Measurements from ENCODE around the gene CTXND2. TPM values are rescaled to one million over a fixed set of nuclear protein-coding genes. Genes with fewer than 3 reads are reported as not detected.
"Not testable (repeated sequence)": the region's sequence is repeated elsewhere in the genome, so short reads cannot be mapped to it uniquely, and the experiment has no call there.

The CTXND2 gene
- total RNA-seq, 1 experiment from 2014 or later = not detected

GRCh38 chr1:150846473-150847146 is 40.3 kb upstream of the CTXND2 start:
- Histone ChIP-seq H3K4me3 (replicated peaks in 1 of 2; ENCODE audit: low read depth in 1 of 2, low read length in 2 of 2) (no peak overlapping the region), H3K9ac (ENCODE audit: low read length) (no peak overlapping the region), H3K9me3 (ENCODE audit: control insufficient read depth in 1 of 2, insufficient read depth in 1 of 2, low read depth in 1 of 2, low read length in 2 of 2) (no peaks in the 10 kb centered on the region), H3K27me3 (ENCODE audit: insufficient read depth, low read length) (no peaks in the 10 kb centered on the region), H3K9me2 (ENCODE audit: insufficient read depth) (no peaks in the 10 kb centered on the region), H4K20me1 (ENCODE audit: insufficient read depth) (no peaks in the 10 kb centered on the region), H3K79me2 (ENCODE audit: insufficient read depth, low read length) (no peaks in the 10 kb centered on the region), H2AFZ (ENCODE audit: low read depth, low read length, poor library complexity, severe bottlenecking) (no peak overlapping the region), H3K36me3 (ENCODE audit: control insufficient read depth in 1 of 2, insufficient read depth in 2 of 2, low read length in 2 of 2) (no peaks in the 10 kb centered on the region; a peak in 2 of 4 replicates), H3K4me1 (ENCODE audit: control insufficient read depth in 1 of 2, insufficient read depth in 2 of 2, low read length in 2 of 2) (no peaks in the 10 kb centered on the region), H3K27ac (ENCODE audit: low read depth, low read length) (no peak overlapping the region), H3K4me2 (ENCODE audit: low read length) (no peak overlapping the region)
- intact Hi-C loops (cut with micrococcal nuclease) = no loop called here
- RAD21 ChIA-PET (ENCODE audit: low non-redundant PET in 1 of 2, low total read pairs in 2 of 2, uncharacterized antibody in 2 of 2, unreplicated experiment in 2 of 2) = no interaction called here
- BruUV-seq (replicated peaks) = no TSS peak
- no peak for ATAC-seq
- DNase-seq (ENCODE audit: low read depth, low spot score) = no peak
- CTCF ChIA-PET = no interaction called here
- TF ChIP-seq REST (IDR thresholded peaks at IDR 0.05; ENCODE audit: low read depth) (no peak), POLR2AphosphoS5 (IDR thresholded peaks at IDR 0.05; ENCODE audit: low read depth, low read length) (no peak), CBX3 (IDR thresholded peaks at IDR 0.05; ENCODE audit: low read depth) (no peak), ELF1 (IDR thresholded peaks at IDR 0.05; ENCODE audit: borderline replicate concordance, low read depth) (no peak), ZFX (IDR thresholded peaks at IDR 0.05) (no peak), ZNF274 (IDR thresholded peaks at IDR 0.05; ENCODE audit: low read depth, low read length) (no peak), JUND (IDR thresholded peaks at IDR 0.05) (no peak), CTCF (IDR thresholded peaks at IDR 0.05 in 2 of 3, conservative IDR thresholded peaks at IDR 0.05 in 1 of 3; ENCODE audit: borderline replicate concordance in 1 of 3, insufficient read depth in 1 of 3, low read depth in 2 of 3, low read length in 2 of 3) (no peak), YY1 (IDR thresholded peaks at IDR 0.05; ENCODE audit: extremely low read depth, insufficient replicate concordance, low read depth, low read length) (no peak), FOSL1 (IDR thresholded peaks at IDR 0.05; ENCODE audit: low read depth) (no peak), EZH2phosphoT487 (IDR thresholded peaks at IDR 0.05; ENCODE audit: borderline replicate concordance) (no peak), ATF3 (IDR thresholded peaks at IDR 0.05) (no peak), SP1 (IDR thresholded peaks at IDR 0.05; ENCODE audit: low read depth) (no peak)
- POLR2A ChIA-PET = no interaction called here

- H4K20me1 ChIP-seq (ENCODE audit: insufficient read depth); BruUV-seq (replicated peaks); H3K4me2 ChIP-seq (ENCODE audit: low read length); H3K27ac ChIP-seq (ENCODE audit: low read depth, low read length); H3K79me2 ChIP-seq (ENCODE audit: insufficient read depth, low read length); H3K9me3 ChIP-seq (ENCODE audit: control insufficient read depth in 1 of 2, insufficient read depth in 1 of 2, low read depth in 1 of 2, low read length in 2 of 2); H2AFZ ChIP-seq (ENCODE audit: low read depth, low read length, poor library complexity, severe bottlenecking); ATAC-seq; H3K9ac ChIP-seq (ENCODE audit: low read length); CTCF ChIA-PET; POLR2A ChIA-PET; H3K9me2 ChIP-seq (ENCODE audit: insufficient read depth); H3K4me3 ChIP-seq (replicated peaks in 1 of 2; ENCODE audit: low read depth in 1 of 2, low read length in 2 of 2); H3K4me1 ChIP-seq (ENCODE audit: control insufficient read depth in 1 of 2, insufficient read depth in 2 of 2, low read length in 2 of 2); intact Hi-C loops (cut with micrococcal nuclease); RAD21 ChIA-PET (ENCODE audit: low non-redundant PET in 1 of 2, low total read pairs in 2 of 2, uncharacterized antibody in 2 of 2, unreplicated experiment in 2 of 2); DNase-seq (ENCODE audit: low read depth, low spot score); H3K27me3 ChIP-seq (ENCODE audit: insufficient read depth, low read length); H3K36me3 ChIP-seq (ENCODE audit: control insufficient read depth in 1 of 2, insufficient read depth in 2 of 2, low read length in 2 of 2): not testable (repeated sequence)
Measured at GRCh38 chr1:150850801-150851362, 36.1 kb upstream of the CTXND2 start.
